HAP-1 (cell line): ENCODE measurements around the gene MARK2.

Experiments used
- DNase-seq, 2 experiments: peaks; one replicate each; pipeline ENCODE4 v3.0.0-alpha.2; 2016 to 2020; ENCODE audit warnings: low spot score in 2 of 2
- H3K27me3 ChIP-seq: fragments of 250-450 bp; sonication (Bioruptor Pico); 2 replicates; pipeline ENCODE4 v1.5.1; 2020; ENCODE audit warnings: low read depth, mild to moderate bottlenecking, moderate library complexity
- H3K36me3 ChIP-seq: fragments of 250-450 bp; sonication (Bioruptor Pico); replicated peaks from 2 replicates; pipeline ENCODE4 v1.5.1; 2020; ENCODE audit warnings: mild to moderate bottlenecking
- H3K4me1 ChIP-seq: fragments of 250-450 bp; sonication (Bioruptor Pico); 2 replicates; pipeline ENCODE4 v1.5.1; 2020; ENCODE audit warnings: mild to moderate bottlenecking
- H3K4me3 ChIP-seq: fragments of 250-450 bp; sonication (Bioruptor Pico); 2 replicates; pipeline ENCODE4 v1.5.1; 2020; ENCODE audit warnings: mild to moderate bottlenecking, moderate library complexity
- H3K9me3 ChIP-seq: fragments of 250-450 bp; sonication (Bioruptor Pico); 2 replicates; pipeline ENCODE4 v1.5.1; 2020; ENCODE audit warnings: mild to moderate bottlenecking, moderate library complexity
- in situ Hi-C: fragments of 300-500 bp; cut with MboI; formaldehyde crosslinking; loops from 3 replicates; pipeline ENCODE4 v1.14.3; 2020; ENCODE audit warnings: low sequenced_read_pairs, inconsistent platforms, mixed read lengths

The MARK2 gene

GRCh38 chr11:63915961-63916836 is 77.3 kb downstream of the MARK2 start:
- in situ Hi-C loops = no loop called here
- H3K27me3 ChIP-seq = no peaks in the 10 kb centered on the region
- DNase-seq = peak; percentile 45 to 92
- peaks cover 17% of the 10 kb centered on the region for H3K36me3 ChIP-seq
- H3K4me3 ChIP-seq = peak overlapping the region; percentile 52
- H3K9me3 ChIP-seq = no peaks in the 10 kb centered on the region
- peaks cover 26% of the 10 kb centered on the region for H3K4me1 ChIP-seq

DNA sequence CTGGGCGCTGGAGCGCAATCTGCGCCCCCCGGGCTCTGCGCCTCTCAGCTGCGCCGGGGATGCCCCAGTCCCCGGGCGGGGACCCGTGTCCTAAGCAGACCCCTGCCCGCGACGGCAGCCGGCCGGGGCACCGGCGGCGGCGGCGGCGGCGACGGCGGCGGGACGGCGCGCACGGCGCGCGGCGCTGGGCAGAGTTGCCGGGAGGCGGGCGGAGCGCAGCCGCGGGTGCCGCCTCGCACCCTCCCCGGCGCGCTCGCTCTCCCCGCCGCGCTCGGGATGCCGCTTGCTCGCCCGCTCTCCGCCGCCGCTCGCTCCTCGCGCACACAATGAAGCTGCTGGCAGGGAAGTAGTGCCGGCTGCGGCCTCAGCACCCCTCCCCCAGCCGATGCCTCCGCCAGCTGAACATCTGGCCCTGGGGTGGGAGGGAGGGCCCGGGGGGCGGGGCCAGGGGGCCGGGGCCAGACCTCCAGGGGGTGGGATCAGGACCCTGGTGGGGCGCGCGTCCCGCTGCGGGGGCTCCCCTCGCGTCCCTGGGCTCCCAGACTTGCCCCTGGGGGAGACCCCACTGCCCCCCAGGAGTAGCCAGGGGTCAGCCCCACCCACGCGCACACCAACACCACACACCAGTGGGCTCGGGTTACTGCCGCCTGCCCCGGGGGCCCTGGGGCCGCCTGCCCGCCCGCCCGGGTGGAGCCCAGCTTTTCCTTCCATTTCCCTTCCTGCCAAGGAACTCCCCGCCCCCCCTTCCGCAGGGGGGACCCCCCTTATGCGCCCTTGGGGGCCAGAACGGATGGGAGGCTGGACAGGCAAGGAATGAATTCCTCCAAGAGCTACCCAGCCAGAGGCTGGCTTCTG is 78.2 kb downstream of the MARK2 start, which contains the start of gene RCOR2:
RCOR2 (minus strand) TSS at position 328 of the 855 bp plus-strand sequence. CDS start 708 bp downstream, outside the sequence.
- Histone ChIP-seq H3K4me1 (peaks cover 26% of the 10 kb centered on the region), H3K27me3 (no peaks in the 10 kb centered on the region), H3K9me3 (no peaks in the 10 kb centered on the region), H3K36me3 (peaks cover 17% of the 10 kb centered on the region), H3K4me3 (peak within 1 kb of the TSS; percentile 52)
- peak; percentile 78 to 93 for DNase-seq
- in situ Hi-C loops = no loop called here

- DNase-seq = peak in 1 of 2 experiments; percentile 70
- Histone ChIP-seq H3K9me3 (no peaks in the 10 kb centered on the region), H3K36me3 (peaks cover 10% of the 10 kb centered on the region), H3K4me3 (peak overlapping the region; percentile 28), H3K4me1 (peaks cover 26% of the 10 kb centered on the region), H3K27me3 (no peaks in the 10 kb centered on the region)
- in situ Hi-C loops = no loop called here
Measured at GRCh38 chr11:63917692-63918506, 79.0 kb downstream of the MARK2 start.

GRCh38 chr11:63918507-63919191 is 79.7 kb downstream of the MARK2 start:
- peaks cover 26% of the 10 kb centered on the region for H3K4me1 ChIP-seq
- H3K36me3 ChIP-seq = peaks cover 9% of the 10 kb centered on the region
- peak in 1 of 2 experiments; percentile 67 for DNase-seq
- no peaks in the 10 kb centered on the region for H3K27me3 ChIP-seq
- H3K4me3 ChIP-seq = no peak overlapping the region
- no peaks in the 10 kb centered on the region for H3K9me3 ChIP-seq
- in situ Hi-C loops = no loop called here

GRCh38 chr11:63919267-63920125 is 80.6 kb downstream of the MARK2 start:
- no peaks in the 10 kb centered on the region for H3K9me3 ChIP-seq
- in situ Hi-C loops = no loop called here
- peaks cover 2% of the 10 kb centered on the region for H3K36me3 ChIP-seq
- no peaks in the 10 kb centered on the region for H3K27me3 ChIP-seq
- peak; percentile 39 to 77 for DNase-seq
- H3K4me3 ChIP-seq = no peak overlapping the region
- peaks cover 26% of the 10 kb centered on the region for H3K4me1 ChIP-seq

GRCh38 chr11:63920126-63920938 is 81.4 kb downstream of the MARK2 start:
- no peak for DNase-seq
- in situ Hi-C loops = no loop called here
- no peaks in the 10 kb centered on the region for H3K36me3 ChIP-seq
- no peaks in the 10 kb centered on the region for H3K9me3 ChIP-seq
- no peak overlapping the region for H3K4me3 ChIP-seq
- H3K27me3 ChIP-seq = no peaks in the 10 kb centered on the region
- peaks cover 26% of the 10 kb centered on the region for H3K4me1 ChIP-seq

- Histone ChIP-seq H3K27me3 (no peaks in the 10 kb centered on the region), H3K36me3 (no peaks in the 10 kb centered on the region), H3K4me3 (no peak overlapping the region), H3K9me3 (no peaks in the 10 kb centered on the region), H3K4me1 (peaks cover 26% of the 10 kb centered on the region)
- in situ Hi-C loops = no loop called here
- DNase-seq = no peak
Measured at GRCh38 chr11:63920939-63921417, 82.1 kb downstream of the MARK2 start.

GRCh38 chr11:63922673-63923192 is 83.8 kb downstream of the MARK2 start:
- no peaks in the 10 kb centered on the region for H3K27me3 ChIP-seq
- no peaks in the 10 kb centered on the region for H3K9me3 ChIP-seq
- peaks cover 21% of the 10 kb centered on the region for H3K4me1 ChIP-seq
- no peak for DNase-seq
- in situ Hi-C loops = no loop called here
- H3K4me3 ChIP-seq = no peak overlapping the region
- H3K36me3 ChIP-seq = no peaks in the 10 kb centered on the region

DNA sequence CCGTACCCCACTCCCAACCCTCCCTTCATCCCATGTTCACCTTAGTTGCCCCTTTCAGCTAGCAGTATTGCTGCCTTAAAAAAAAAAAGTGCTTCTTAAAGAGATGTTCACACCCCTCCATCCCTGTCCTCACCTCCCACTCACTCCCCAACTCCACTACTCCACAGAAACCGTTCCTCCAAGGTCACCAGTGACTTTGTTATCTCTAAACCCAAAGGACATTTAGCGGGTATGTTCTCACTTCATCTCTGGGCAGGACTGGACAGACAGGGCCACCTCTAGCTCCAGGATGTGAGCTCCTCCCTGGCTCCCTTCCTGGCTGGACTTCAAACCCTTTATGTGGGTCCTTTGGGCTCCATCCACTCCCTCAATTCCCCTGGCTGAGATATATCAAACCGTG is 84.4 kb downstream of the MARK2 start:
- in situ Hi-C loops = no loop called here
- no peaks in the 10 kb centered on the region for H3K36me3 ChIP-seq
- no peak for DNase-seq
- H3K4me1 ChIP-seq = peaks cover 16% of the 10 kb centered on the region
- peaks cover 1% of the 10 kb centered on the region; the same call in 1 of the 2 replicates for H3K27me3 ChIP-seq
- no peak overlapping the region for H3K4me3 ChIP-seq
- H3K9me3 ChIP-seq = no peaks in the 10 kb centered on the region

DNA sequence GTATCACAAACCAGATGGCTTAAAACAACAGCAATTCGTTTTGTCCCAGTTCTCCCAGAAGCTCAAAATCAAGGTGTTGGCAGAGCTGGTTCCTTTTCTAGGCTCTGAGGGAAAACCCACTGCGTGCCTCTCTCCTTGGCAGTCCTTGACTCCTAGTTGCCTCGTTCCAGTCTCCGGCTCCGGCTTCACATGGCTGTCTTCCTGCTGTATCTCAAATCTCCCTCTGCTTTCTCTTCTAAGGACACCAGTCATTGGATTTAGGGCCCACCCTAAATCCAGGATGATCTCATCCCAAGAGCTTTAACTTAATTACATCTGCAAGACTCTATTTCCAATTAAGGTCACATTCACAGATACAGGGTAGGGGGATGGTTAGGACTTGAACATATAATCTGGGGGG is 90.7 kb downstream of the MARK2 start:
- Histone ChIP-seq H3K9me3 (no peaks in the 10 kb centered on the region), H3K27me3 (peaks cover 2% of the 10 kb centered on the region; the same call in 1 of the 2 replicates), H3K4me3 (no peak overlapping the region), H3K4me1 (no peaks in the 10 kb centered on the region), H3K36me3 (no peaks in the 10 kb centered on the region)
- DNase-seq = no peak
- in situ Hi-C loops = no loop called here

- H3K9me3 ChIP-seq = no peaks in the 10 kb centered on the region
- DNase-seq = no peak
- no peaks in the 10 kb centered on the region for H3K4me1 ChIP-seq
- peaks cover 2% of the 10 kb centered on the region; the same call in 1 of the 2 replicates for H3K27me3 ChIP-seq
- no peaks in the 10 kb centered on the region for H3K36me3 ChIP-seq
- H3K4me3 ChIP-seq = no peak overlapping the region
- in situ Hi-C loops = no loop called here
Measured at GRCh38 chr11:63931045-63931444, 92.1 kb downstream of the MARK2 start.
